Left ventricle myocardium inferior (tissue), 1 donor: Measurements from ENCODE around the gene VEGFA. TPM values are rescaled to one million over a fixed set of nuclear protein-coding genes. Genes with fewer than 3 reads are reported as not detected.

Experiments
- DNase-seq: peaks from one replicate; pipeline ENCODE4 v3.0.0-alpha.2; 2020
- H3K27ac ChIP-seq: fragments of 200-600 bp; replicated peaks from 2 replicates; pipeline ENCODE4 v1.8.0; 2021
- H3K27me3 ChIP-seq: fragments of 200-600 bp; 2 replicates; pipeline ENCODE4 v1.8.0; 2021; ENCODE audit warnings: low read depth
- H3K36me3 ChIP-seq: fragments of 200-600 bp; 2 replicates; pipeline ENCODE4 v1.8.0; 2021
- H3K4me1 ChIP-seq: fragments of 200-600 bp; 2 replicates; pipeline ENCODE4 v1.8.0; 2021
- H3K4me3 ChIP-seq: fragments of 200-600 bp; 2 replicates; pipeline ENCODE4 v1.8.0; 2021; ENCODE audit warnings: mild to moderate bottlenecking, moderate library complexity
- H3K9me3 ChIP-seq: fragments of 200-600 bp; replicated peaks from 2 replicates; pipeline ENCODE4 v1.8.0; 2021
- CTCF ChIP-seq: fragments of 200-600 bp; IDR thresholded peaks from 2 replicates; pipeline ENCODE4 v1.8.0; 2021; ENCODE audit warnings: antibody characterized with exemption, mild to moderate bottlenecking, borderline replicate concordance
- intact Hi-C: fragments of 100-400 bp; cut with micrococcal nuclease; formaldehyde crosslinking; loops from one replicate; pipeline ENCODE4 v1.11.0; 2022
- total RNA-seq: library from RNA; stranded (reverse); fragmentation: NEBNext Ultra II Directional; extraction: Animal tissue kit (Norgen Biotek cat#: 25700); gene quantifications from one replicate; pipeline ENCODE4 v1.2.1, GENCODE V29; 2021
- donor health status: DM: no; HTN: yes; CAD: no; lungs with severe emphysema.

The VEGFA gene
- total RNA-seq, 1 donor from 2014 or later, result 359 TPM

GRCh38 chr6:43730634-43731033, 39.4 kb upstream of the VEGFA start:
- Histone ChIP-seq H3K36me3 (no peaks in the 10 kb centered on the region), H3K4me1 (peaks cover 6% of the 10 kb centered on the region), H3K27me3 (no peaks in the 10 kb centered on the region), H3K27ac (no peak overlapping the region), H3K4me3 (no peak overlapping the region), H3K9me3 (peaks cover 34% of the 10 kb centered on the region)
- TF ChIP-seq CTCF, result no peak
- no peak for DNase-seq
- intact Hi-C loops, result no loop called here

GRCh38 chr6:43733471-43734293, 36.3 kb upstream of the VEGFA start:
- Histone ChIP-seq H3K4me3 (no peak overlapping the region), H3K27me3 (no peaks in the 10 kb centered on the region), H3K27ac (no peak overlapping the region), H3K36me3 (no peaks in the 10 kb centered on the region), H3K4me1 (peaks cover 18% of the 10 kb centered on the region), H3K9me3 (peaks cover 34% of the 10 kb centered on the region)
- no peak for TF ChIP-seq CTCF
- no peak for DNase-seq
- intact Hi-C loops, result no loop called here

GRCh38 chr6:43734294-43734665, 35.7 kb upstream of the VEGFA start:
- no peaks in the 10 kb centered on the region for H3K27me3 ChIP-seq
- H3K4me1 ChIP-seq, result peaks cover 19% of the 10 kb centered on the region
- DNase-seq, result no peak
- intact Hi-C loops, result no loop called here
- H3K27ac ChIP-seq, result no peak overlapping the region
- H3K36me3 ChIP-seq, result no peaks in the 10 kb centered on the region
- no peak for TF ChIP-seq CTCF
- H3K9me3 ChIP-seq, result peaks cover 33% of the 10 kb centered on the region
- H3K4me3 ChIP-seq, result no peak overlapping the region

GRCh38 chr6:43735642-43736199, 34.3 kb upstream of the VEGFA start:
- no peaks in the 10 kb centered on the region for H3K36me3 ChIP-seq
- peaks cover 24% of the 10 kb centered on the region for H3K4me1 ChIP-seq
- TF ChIP-seq CTCF, result no peak
- H3K27me3 ChIP-seq, result no peaks in the 10 kb centered on the region
- peaks cover 19% of the 10 kb centered on the region for H3K9me3 ChIP-seq
- H3K4me3 ChIP-seq, result no peak overlapping the region
- intact Hi-C loops, result no loop called here
- H3K27ac ChIP-seq, result no peak overlapping the region
- DNase-seq, result no peak

GRCh38 chr6:43736211-43736786, 33.7 kb upstream of the VEGFA start:
- no peak for TF ChIP-seq CTCF
- Histone ChIP-seq H3K36me3 (no peaks in the 10 kb centered on the region), H3K27me3 (no peaks in the 10 kb centered on the region), H3K27ac (no peak overlapping the region), H3K4me1 (peaks cover 24% of the 10 kb centered on the region), H3K9me3 (peaks cover 13% of the 10 kb centered on the region), H3K4me3 (no peak overlapping the region)
- no peak for DNase-seq
- intact Hi-C loops, result no loop called here
